ENCODE data around the gene ATP23.

Gene ATP23

GRCh38 chr12:57909056-57909455, 32.3 kb upstream of the ATP23 start:
- no peak for DNase-seq

GRCh38 chr12:57909611-57910010, 31.8 kb upstream of the ATP23 start:
- DNase-seq: no peak

GRCh38 chr12:57918147-57918546, 23.2 kb upstream of the ATP23 start:
- no peak for DNase-seq

GRCh38 chr12:57927086-57927485, 14.3 kb upstream of the ATP23 start:
- DNase-seq: no peak

- DNase-seq: no peak
These were observed 12.1 kb upstream of the ATP23 start for GRCh38 chr12:57929092-57929830.

- no peak for DNase-seq
These were observed 6.5 kb upstream of the ATP23 start for GRCh38 chr12:57934819-57935218.

- DNase-seq: no peak
These were observed 6.0 kb upstream of the ATP23 start for GRCh38 chr12:57935331-57935730.

- DNase-seq: peak; percentile 94
These were observed 5.4 kb upstream of the ATP23 start for GRCh38 chr12:57935839-57936512.

GRCh38 chr12:57936513-57936883, 4.9 kb upstream of the ATP23 start:
- no peak for DNase-seq

GRCh38 chr12:57939291-57939690, 2.1 kb upstream of the ATP23 start:
- DNase-seq: no peak

- peak; percentile 1 for DNase-seq
These were observed 1.1 kb upstream of the ATP23 start for GRCh38 chr12:57940052-57940914.

- DNase-seq: no peak
These were observed 527 bp upstream of the ATP23 start for GRCh38 chr12:57940915-57941164.

- no peak for DNase-seq
These were observed 2.2 kb downstream of the ATP23 start for GRCh38 chr12:57943438-57944080.

- DNase-seq: no peak
These were observed 3.1 kb downstream of the ATP23 start for GRCh38 chr12:57944313-57945023.

GRCh38 chr12:57952766-57953165, 11.4 kb downstream of the ATP23 start:
- no peak for DNase-seq

GRCh38 chr12:57954768-57955167, 13.4 kb downstream of the ATP23 start:
- DNase-seq: no peak

- DNase-seq: no peak
These were observed 16.8 kb downstream of the ATP23 start for GRCh38 chr12:57958061-57958657.

GRCh38 chr12:57964421-57964820, 23.1 kb downstream of the ATP23 start:
- DNase-seq: no peak

- no peak for DNase-seq
These were observed 24.4 kb downstream of the ATP23 start for GRCh38 chr12:57965766-57966165.

- no peak for DNase-seq
These were observed 25.2 kb downstream of the ATP23 start for GRCh38 chr12:57966536-57966935.

GRCh38 chr12:57983146-57983857, 41.9 kb downstream of the ATP23 start:
- peak; percentile 5 for DNase-seq

Measured in central memory CD4-positive, alpha-beta T cell (primary cell).